Right atrium auricular region (tissue), 2 donors: Measurements from ENCODE around the gene AZGP1. TPM values are rescaled to one million over a fixed set of nuclear protein-coding genes. Genes with fewer than 3 reads are reported as not detected.

ENCODE experiments used
- DNase-seq: peaks from one replicate; pipeline ENCODE4 v3.0.0-alpha.2; 2019; ENCODE audit warnings: low spot score
- H3K27ac ChIP-seq, 2 donors: fragments of 200-600 bp; sonication (generic); 1 replicate in 1 of 2; 2 replicates in 1 of 2; pipeline ENCODE4 v1.5.1; 2016 to 2019
- H3K27me3 ChIP-seq, 2 donors: fragments of 200-600 bp; sonication (generic); one replicate each; pipeline versions ENCODE4 v1.5.1 to v1.6.0; 2017 to 2019
- H3K36me3 ChIP-seq: fragments of 200-600 bp; sonication (generic); one replicate; pipeline ENCODE4 v1.5.1; 2016
- H3K4me1 ChIP-seq, 2 donors: fragments of 200-600 bp; sonication (generic); one replicate each; pipeline versions ENCODE4 v1.5.1 to v1.6.0; 2017 to 2019
- H3K4me3 ChIP-seq, 2 donors: fragments of 200-600 bp; sonication (generic); 1 replicate in 1 of 2; 2 replicates in 1 of 2; pipeline ENCODE4 v1.5.1; 2017 to 2019; ENCODE audit warnings: mild to moderate bottlenecking in 1 of 2, moderate library complexity in 1 of 2
- H3K9me3 ChIP-seq, 2 donors: fragments of 200-600 bp; sonication (generic); one replicate each; pipeline ENCODE4 v1.5.1; 2019
- CTCF ChIP-seq, 2 donors: fragments of 200-600 bp; sonication (generic); IDR thresholded peaks; one replicate each; pipeline ENCODE4 v1.5.1; 2019; ENCODE audit warnings: antibody characterized with exemption in 2 of 2
- total RNA-seq, 2 donors: library from RNA; depleted of rRNA; stranded (reverse); fragments of >200 nt; gene quantifications; one replicate each; pipeline ENCODE4 v1.1.0, GENCODE V29; 2016

The AZGP1 gene
- total RNA-seq, 2 donors from 2014 or later, result 11.3 to 46.5 TPM

GRCh38 chr7:100003711-100004661 is 28.2 kb upstream of the AZGP1 start:
- Histone ChIP-seq H3K4me1 (no peaks in the 10 kb centered on the region), H3K27me3 (no peaks in the 10 kb centered on the region), H3K4me3 (no peak overlapping the region), H3K27ac (no peak overlapping the region), H3K9me3 (no peaks in the 10 kb centered on the region), H3K36me3 (no peaks in the 10 kb centered on the region)
- no peak for DNase-seq
- no peak for TF ChIP-seq CTCF (IDR thresholded peaks at IDR 0.05)

GRCh38 chr7:100000239-100000638 is 24.4 kb upstream of the AZGP1 start:
- Histone ChIP-seq H3K36me3 (no peaks in the 10 kb centered on the region), H3K4me3 (no peak overlapping the region), H3K4me1 (peaks cover 0 to 12% of the 10 kb centered on the region in 2 donors), H3K27me3 (no peaks in the 10 kb centered on the region), H3K9me3 (no peaks in the 10 kb centered on the region), H3K27ac (no peak overlapping the region)
- no peak for DNase-seq
- TF ChIP-seq CTCF (IDR thresholded peaks at IDR 0.05), result no peak

GRCh38 chr7:99997545-99998137 is 21.8 kb upstream of the AZGP1 start:
- H3K9me3 ChIP-seq, result no peaks in the 10 kb centered on the region
- no peak for DNase-seq

GRCh38 chr7:99996755-99997544 is 21.1 kb upstream of the AZGP1 start:
- H3K27me3 ChIP-seq, result no peaks in the 10 kb centered on the region
- H3K27ac ChIP-seq, result peak overlapping the region; percentile 61 to 64
- no peak for TF ChIP-seq CTCF (IDR thresholded peaks at IDR 0.05)
- H3K4me1 ChIP-seq, result peaks cover 0 to 20% of the 10 kb centered on the region in 2 donors
- H3K4me3 ChIP-seq, result peak overlapping the region; percentile 42 to 56
- no peaks in the 10 kb centered on the region for H3K9me3 ChIP-seq
- no peak for DNase-seq
- no peaks in the 10 kb centered on the region for H3K36me3 ChIP-seq

More at GRCh38 chr7:99997545-99998137, 21.8 kb upstream of the AZGP1 start:
- Histone ChIP-seq H3K4me3 (peak overlapping the region; percentile 42 to 56), H3K27ac (peak overlapping the region; percentile 61 to 64), H3K27me3 (no peaks in the 10 kb centered on the region), H3K4me1 (peaks cover 0 to 20% of the 10 kb centered on the region in 2 donors), H3K36me3 (no peaks in the 10 kb centered on the region)
- peak; percentile 51 to 62 for TF ChIP-seq CTCF (IDR thresholded peaks at IDR 0.05)

GRCh38 chr7:99994819-99995218 is 19.0 kb upstream of the AZGP1 start:
- no peak for TF ChIP-seq CTCF (IDR thresholded peaks at IDR 0.05)
- Histone ChIP-seq H3K9me3 (no peaks in the 10 kb centered on the region), H3K27ac (no peak overlapping the region), H3K4me3 (no peak overlapping the region), H3K4me1 (peaks cover 0 to 32% of the 10 kb centered on the region in 2 donors), H3K36me3 (no peaks in the 10 kb centered on the region), H3K27me3 (no peaks in the 10 kb centered on the region)
- DNase-seq, result no peak
